T-helper 1 cell (primary cell): ENCODE data around the gene EBF4.
"Not testable (repeated sequence)": the region's sequence is repeated elsewhere in the genome, so short reads cannot be mapped to it uniquely, and the experiment has no call there.

Experiments used
- DNase-seq, 5 donors: peaks; one replicate each; pipeline ENCODE4 v3.0.0-alpha.2; 2012 to 2020

Gene EBF4

DNA sequence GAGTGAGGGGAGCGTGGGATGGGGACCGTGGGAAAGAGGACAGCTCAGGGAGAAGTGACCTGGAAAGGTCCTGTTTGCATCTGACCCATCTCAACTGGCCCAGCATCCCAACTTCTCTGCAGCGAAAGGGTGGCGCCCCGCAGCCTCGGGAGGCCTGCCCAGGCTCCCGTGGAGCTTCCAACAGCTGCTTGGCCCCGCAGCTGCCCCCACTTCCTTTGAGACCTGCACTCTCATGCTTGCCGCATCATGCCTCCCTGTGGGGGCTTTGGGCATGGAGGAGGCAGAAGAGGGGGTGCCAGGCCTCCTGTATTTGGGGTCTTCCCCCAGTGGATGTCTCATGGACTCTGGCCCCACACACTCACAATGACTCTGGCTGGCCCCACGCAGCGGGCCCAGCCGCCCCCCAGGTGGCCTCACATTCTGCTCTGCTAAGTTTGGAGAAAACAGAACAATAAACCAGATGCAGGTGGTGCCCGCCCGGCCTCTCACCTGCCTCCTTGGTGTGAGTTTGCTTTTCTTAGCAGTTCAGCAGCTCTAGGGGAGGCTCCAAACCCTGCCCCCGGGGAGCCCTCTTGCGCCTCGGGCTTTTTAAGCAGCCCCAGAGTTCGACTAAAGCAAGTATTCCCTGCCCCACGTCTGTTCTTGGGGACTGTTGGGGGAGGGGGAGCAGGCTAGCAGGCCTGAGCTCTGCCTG is 67.2 kb downstream of the EBF4 start:
- no peak for DNase-seq

- no peak for DNase-seq
Observed at GRCh38 chr20:2760297-2760951, 67.8 kb downstream of the EBF4 start.

- no peak for DNase-seq
Observed at GRCh38 chr20:2760952-2761305, 68.3 kb downstream of the EBF4 start.

GRCh38 chr20:2761885-2762284 is 69.3 kb downstream of the EBF4 start:
- DNase-seq: no peak

GRCh38 chr20:2762578-2763131 is 70.1 kb downstream of the EBF4 start:
- no peak for DNase-seq

DNA sequence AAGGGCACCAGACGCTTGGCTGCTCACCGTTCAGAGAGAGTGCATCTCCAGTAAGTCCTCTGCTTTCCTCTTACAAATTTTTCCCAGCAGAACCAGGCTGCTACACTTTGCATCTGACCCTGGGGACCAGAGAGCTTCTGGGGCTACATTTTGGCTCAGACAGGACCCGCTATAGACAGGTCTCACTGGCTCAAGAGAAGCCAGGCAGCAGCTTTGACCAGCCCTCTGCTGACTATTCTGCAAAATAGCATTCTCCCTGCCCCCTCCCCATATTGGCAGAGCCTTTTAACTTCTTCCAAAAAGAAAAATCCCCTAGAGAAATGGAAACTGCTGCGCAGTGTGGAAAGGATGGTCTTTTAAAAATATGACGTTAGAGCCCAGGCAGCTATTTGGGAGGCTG is 70.6 kb downstream of the EBF4 start:
- DNase-seq: no peak

- no peak for DNase-seq
Observed at GRCh38 chr20:2767768-2768631, 75.4 kb downstream of the EBF4 start.

DNA sequence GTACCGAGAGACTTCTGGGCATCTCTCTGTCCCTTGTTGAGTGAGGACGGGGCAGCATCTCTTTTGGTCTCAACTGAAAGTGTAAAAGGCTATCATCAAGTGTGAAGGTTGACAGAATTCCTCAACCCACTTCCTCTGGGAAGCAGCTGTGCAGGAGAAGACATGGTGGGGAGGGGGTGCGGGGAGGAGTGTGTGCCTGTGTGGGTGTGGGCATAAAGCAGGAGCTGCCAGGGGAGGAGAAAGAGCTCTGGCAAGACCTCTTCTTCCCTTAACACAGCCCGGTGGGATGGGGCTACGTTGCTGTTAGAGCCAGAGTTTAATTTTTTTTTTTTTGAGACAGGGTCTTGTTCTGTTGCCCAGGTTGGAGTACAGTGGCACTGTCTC is 76.0 kb downstream of the EBF4 start:
- DNase-seq: no peak

DNA sequence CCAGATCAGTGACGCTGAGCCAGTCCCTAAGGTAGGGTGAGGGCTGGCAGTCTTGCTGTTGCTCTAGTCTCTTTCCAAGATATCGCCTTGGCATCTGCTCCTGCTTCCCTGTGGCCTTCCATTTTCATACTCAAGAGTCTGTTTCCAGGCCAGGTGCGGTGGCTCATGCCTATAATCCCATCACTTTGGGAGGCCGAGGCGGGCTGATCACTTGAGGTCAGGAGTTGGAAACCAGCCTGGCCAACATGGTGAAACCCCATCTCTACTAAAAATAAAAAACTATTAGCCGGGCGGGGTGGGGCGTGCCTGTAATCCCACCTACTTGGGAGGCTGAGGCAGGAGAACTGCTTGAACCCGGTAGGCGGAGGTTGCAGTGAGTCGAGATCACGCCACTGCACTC is 77.5 kb downstream of the EBF4 start:
- not testable (repeated sequence) for DNase-seq

- no peak for DNase-seq
Observed at GRCh38 chr20:2771631-2772080, 79.1 kb downstream of the EBF4 start.

DNA sequence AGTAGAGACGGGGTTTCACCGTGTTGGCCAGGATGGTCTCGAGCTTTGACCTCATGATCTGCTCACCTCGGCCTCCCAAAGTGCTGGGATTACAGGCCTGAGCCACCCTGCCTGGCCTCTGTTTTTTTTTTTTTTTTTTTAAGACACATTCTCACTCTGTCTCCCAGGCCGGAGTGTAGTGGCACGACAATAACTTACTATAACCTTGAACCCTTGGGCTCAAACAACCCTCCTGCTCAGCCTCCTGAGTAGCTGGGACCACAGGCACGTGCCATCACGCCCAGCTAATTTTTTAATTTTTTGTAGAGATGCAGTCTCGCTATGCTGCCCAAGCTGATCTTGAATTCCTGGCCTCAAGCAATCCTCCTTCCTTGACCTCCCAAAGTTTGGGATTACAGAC is 81.2 kb downstream of the EBF4 start:
- DNase-seq: no peak

- DNase-seq: no peak
Observed at GRCh38 chr20:2775139-2775538, 82.6 kb downstream of the EBF4 start.

DNA sequence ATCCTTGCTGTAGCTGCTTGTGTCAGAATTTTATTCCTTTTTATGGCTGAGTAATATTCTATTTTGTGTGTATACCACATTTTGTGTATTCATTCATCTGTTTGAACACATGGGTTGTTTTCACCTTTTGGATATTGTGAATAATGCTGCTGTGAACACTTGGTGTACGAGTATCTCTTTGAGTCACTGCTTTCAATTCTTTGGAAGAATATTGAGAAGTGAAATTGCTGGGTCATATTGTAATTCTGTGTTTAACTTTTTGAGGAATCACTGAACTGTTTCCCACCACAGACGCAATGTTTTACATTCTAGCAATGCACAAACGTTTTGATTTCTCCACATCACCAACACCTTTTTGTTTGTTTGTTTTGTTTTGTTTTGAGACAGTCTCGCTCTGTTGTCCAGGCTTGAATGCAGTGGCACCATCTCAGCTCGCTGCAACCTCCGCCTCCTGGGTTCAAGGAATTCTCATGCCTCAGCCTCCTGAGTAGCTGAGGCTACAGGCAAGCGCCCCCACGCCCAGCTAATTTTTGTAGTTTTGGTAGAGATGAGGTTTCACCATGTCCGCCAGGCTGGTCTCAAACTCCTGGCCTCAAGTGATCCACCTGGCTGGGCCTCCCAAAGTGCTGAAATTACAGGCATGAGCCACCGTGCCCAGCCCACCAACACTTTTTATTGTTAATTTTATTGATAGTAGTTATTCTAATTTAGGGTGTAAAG is 86.2 kb downstream of the EBF4 start:
- DNase-seq: no peak

DNA sequence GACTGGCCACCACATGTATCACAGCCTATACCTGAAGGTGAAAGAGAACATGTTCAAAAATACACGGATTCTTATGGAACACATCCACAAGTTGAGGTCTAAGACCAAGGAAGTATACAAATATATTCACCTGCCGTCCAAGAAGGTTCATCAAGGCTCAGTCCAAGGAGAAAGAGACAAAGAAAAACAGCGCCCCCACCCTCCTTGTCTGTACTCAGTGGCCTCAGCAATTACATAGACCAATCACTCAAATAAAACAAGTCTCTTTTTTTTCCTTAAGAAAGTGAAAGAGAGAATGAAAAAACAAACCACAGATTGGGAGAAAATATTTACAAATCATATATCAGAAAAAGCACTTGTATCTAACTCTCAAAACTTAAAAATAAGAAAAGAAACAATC is 88.4 kb downstream of the EBF4 start:
- no peak for DNase-seq

GRCh38 chr20:2783908-2784566 is 91.5 kb downstream of the EBF4 start:
- no peak for DNase-seq

DNA sequence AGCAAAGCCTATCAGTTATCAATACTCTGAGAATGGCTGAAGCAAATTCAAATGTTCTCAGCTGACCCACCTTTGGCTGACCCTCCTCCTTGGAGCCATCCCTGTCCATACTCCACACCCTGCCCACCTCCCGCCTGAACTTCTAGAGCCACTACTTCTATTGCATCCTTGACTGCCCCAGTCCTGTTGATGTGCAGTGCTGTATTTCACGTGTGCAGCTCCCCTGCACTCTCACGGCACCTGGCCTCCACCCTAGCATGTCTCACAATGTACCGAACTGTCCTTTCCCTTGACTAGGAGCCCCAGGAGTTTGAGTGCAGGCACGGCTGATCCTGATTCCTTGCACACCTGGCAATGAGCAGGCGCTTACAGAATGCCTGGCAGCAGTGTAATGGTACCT is 100.9 kb downstream of the EBF4 start:
- DNase-seq: no peak

DNA sequence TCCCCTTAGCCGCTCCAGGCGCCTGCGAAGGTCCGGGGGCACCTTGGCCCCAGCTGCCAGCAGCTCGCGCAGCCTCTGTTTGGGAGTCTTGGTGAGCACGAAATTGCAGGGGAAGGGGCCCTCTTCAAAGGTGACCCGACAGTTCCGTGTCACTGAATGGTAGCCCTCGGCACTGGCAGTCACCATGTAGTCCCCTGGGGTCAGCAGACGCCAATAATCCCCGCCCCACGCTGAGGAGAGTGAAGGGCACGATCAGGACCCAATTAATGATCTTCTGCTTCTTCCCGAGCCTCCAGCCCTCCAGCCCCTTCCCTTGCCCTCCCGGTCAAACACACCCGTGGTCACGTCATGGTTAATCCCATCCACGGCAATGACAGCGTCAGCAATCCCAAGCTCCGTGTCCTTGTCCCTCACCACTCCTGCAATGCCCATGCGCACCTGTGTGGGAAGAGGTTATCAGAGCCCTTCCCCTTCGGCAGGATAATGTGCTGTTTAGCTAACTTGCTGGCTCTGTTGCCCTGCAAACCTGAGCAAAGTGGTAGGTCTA is 101.7 kb downstream of the EBF4 start:
- no peak for DNase-seq

DNA sequence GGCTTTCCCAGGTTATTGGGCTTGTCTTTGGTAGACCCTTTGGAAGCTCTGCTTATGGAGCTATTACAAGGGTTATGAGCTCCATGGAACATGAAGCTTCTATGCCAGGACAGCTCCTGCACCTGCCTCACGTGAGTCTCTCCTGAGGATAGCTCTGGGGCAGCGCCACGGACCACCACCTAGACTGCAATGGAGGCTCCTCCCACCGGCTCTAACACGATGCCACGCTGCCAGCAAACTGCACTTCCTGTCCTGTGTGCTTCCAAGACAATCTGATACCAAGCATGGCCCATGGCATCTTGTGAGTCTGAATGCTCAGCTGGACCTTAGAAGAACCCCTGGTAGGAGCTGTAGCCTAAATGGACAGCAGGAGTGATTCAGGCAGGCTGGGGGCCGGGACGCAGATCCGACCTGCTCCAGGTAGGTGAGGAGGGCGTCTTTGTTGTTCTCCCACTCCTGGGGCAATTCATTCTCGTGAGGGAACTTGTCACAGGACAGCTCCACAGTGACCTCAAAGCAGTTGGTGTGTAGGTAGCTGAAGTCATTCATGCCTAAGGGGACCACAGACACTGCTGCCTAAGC is 102.4 kb downstream of the EBF4 start:
- DNase-seq: no peak

DNA sequence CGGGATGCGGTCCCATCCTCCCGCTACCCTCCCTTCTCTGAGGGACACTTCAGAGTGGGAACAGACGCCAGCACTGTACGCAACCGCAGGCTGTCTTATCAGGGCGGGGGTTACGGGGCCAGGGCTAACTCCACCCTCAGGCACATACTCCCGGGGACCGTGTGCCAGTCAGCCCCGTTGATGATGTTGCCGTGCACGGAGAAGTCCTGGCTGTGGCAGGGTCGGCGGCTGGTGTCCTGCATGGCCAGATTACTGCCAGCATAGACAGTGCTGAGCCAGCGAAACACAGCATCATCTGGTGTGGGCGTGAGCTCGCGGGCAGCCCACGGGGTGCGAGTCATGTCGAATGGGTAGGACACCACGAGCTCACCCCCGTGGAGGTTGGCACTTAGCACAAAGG is 102.9 kb downstream of the EBF4 start:
- no peak for DNase-seq

DNA sequence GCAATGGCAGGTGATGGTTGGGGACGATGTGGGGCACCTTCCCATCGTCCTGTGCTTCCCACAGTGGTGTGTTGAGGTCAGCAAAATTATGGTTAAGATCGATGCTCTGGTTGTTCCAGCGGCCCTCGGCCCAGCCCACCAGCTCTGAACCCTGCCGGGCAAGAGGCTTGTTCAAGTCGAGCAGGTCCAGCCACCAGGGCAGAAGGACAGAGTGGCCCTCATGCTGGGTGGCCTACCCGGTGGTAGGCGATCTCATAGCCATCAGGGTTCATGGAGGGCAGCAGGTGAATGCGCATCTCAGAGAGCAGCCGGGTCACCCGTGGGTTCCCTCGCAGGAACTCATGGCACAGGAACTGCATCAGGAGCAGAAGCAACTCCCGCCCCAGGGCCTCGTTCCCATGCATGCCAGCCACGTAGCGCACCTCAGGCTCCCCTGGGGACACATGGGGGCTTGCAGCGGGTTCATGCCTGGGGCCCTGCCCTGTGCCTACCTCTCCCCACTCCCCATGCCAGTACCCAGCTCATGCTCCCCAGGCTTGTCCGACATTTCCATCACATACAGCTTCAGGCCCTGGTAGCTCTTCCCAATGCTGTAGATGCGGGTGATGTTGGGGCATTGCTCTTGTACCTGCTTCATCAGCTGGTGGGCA is 103.6 kb downstream of the EBF4 start:
- no peak for DNase-seq
